Measurements from ENCODE around the gene SRGAP1. TPM values are rescaled to one million over a fixed set of nuclear protein-coding genes. Genes with fewer than 3 reads are reported as not detected.

SRGAP1 gene
- total and polyA plus RNA-seq, 2 of the 8 experiments (the other 6 are each of a cell fraction or from before 2014, with no cell fraction given), result 3.2 to 7.3 TPM

DNA sequence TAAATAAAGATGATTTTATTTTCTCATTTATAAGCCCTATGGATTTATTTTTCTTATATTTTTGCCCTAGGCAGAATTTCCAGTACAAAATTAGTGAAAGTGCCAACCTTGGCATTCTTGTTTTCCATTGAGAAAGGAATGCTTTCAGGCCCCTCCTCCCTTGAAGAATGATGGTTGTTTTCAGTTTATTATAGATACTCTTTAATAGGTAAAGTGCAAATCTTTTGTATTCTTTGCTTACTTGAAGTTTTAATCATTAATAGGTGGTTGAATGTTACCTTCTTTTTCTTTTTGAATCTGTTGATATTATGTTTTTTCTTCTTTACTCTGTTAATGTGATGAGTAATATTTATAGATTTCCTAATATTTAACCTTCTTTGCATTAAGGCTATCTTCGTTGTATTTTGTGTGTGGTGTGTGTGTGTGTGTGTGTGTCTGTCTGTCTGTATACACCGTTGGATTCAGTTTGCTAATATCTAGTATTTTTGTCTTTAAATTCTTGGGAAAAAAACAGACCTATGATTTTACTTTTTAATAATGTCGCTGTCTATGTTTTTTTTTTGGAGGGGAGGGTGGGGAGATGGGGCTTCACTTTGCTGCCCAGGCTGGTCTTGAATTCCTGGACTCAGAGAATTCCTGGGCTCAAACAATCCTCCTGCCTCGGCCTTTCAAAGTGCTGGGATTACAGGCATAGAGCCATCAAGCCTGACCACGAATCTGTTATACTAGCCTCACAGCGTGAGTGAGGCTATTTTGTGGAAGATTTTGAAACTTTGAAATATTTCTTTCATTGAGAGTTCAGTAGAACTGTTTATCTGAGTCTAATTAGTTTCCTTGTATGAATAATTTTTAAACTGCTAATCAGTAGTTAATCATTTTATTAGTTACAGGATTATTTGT lies 13.5 kb downstream of the SRGAP1 start:
- peaks cover 0 to 5% of the 10 kb centered on the region in 2 experiments; a peak in 1 of 4 replicates for H3K79me2 ChIP-seq (ENCODE audit: control insufficient read depth in 1 of 2, insufficient read depth in 2 of 2, low read length in 2 of 2)
- WGBS, 2 experiments (ENCODE audit: extremely low coverage in 1 of 2, insufficient coverage in 1 of 2, insufficient read length in 1 of 2, insufficient replicate concordance in 2 of 2, low coverage in 1 of 2, low lambda C conversion rate in 2 of 2, missing lambda C conversion rate in 1 of 2), result 83% methylated on average over 6 of the region's 6 CpGs; no CpG with 5 or more reads in 1 of the 2 experiments

More for the DNA sequence above, 13.5 kb downstream of the SRGAP1 start:
- no peaks in the 10 kb centered on the region for H3K79me1 ChIP-seq (ENCODE audit: low read depth, low read length)
- no peak for FAIRE-seq
- no peak overlapping the region for H4K5ac ChIP-seq (ENCODE audit: insufficient read length, low read depth, low read length)
- no peak overlapping the region for H4K91ac ChIP-seq (replicated peaks; ENCODE audit: insufficient read length, low read length)
- H4K8ac ChIP-seq (ENCODE audit: extremely low read depth, insufficient read depth, low read length), result no peak overlapping the region
- no peak overlapping the region for H3K23ac ChIP-seq (ENCODE audit: insufficient read length)
- no peak overlapping the region for H3K56ac ChIP-seq (replicated peaks; ENCODE audit: insufficient read length, low read depth, low read length)
- no peak overlapping the region for H2BK20ac ChIP-seq (ENCODE audit: low read length)
- no peak overlapping the region for H2AK5ac ChIP-seq (ENCODE audit: low read depth, low read length)
- no peaks in the 10 kb centered on the region for H3K9me3 ChIP-seq (ENCODE audit: insufficient read depth in 2 of 2, low read depth in 1 of 2, low read length in 1 of 2)
- H3K4me3 ChIP-seq (ENCODE audit: extremely low read depth in 1 of 4, insufficient read depth in 2 of 4, low read depth in 3 of 4, low read length in 4 of 4), result no peak overlapping the region
- H3K27me3 ChIP-seq (replicated peaks in 1 of 4; ENCODE audit: control insufficient read depth in 3 of 4, extremely low read depth in 1 of 4, insufficient read depth in 3 of 4, low read length in 3 of 4), result no peaks in the 10 kb centered on the region
- no peak overlapping the region for H2BK12ac ChIP-seq (ENCODE audit: low read depth, low read length)
- POLR2A ChIA-PET (ENCODE audit: partially characterized antibody), result no interaction called here
- no peak overlapping the region for H2BK120ac ChIP-seq (replicated peaks; ENCODE audit: low read depth, low read length)
- H2BK5ac ChIP-seq (ENCODE audit: low read depth, low read length), result no peak overlapping the region
- no peak overlapping the region for H3K4ac ChIP-seq (replicated peaks; ENCODE audit: insufficient read length, low read depth, low read length)
- no peak overlapping the region for H3K18ac ChIP-seq (ENCODE audit: extremely low read depth, low read length)
- H2AFZ ChIP-seq (ENCODE audit: low read length), result no peak overlapping the region
- no peak overlapping the region for H3K4me2 ChIP-seq (ENCODE audit: insufficient read depth in 1 of 2, low read depth in 2 of 2, low read length in 2 of 2)
- H4K20me1 ChIP-seq (replicated peaks in 1 of 2; ENCODE audit: control insufficient read depth in 1 of 2, insufficient read depth in 2 of 2, low read length in 2 of 2), result no peaks in the 10 kb centered on the region
- no peak for TF ChIP-seq YY1 (IDR thresholded peaks at IDR 0.05; ENCODE audit: low read depth, low read length)
- no peak for TF ChIP-seq JUN (IDR thresholded peaks at IDR 0.05; ENCODE audit: low read depth, low read length)
- no peak for TF ChIP-seq CEBPB (IDR thresholded peaks at IDR 0.05; ENCODE audit: low read depth, low read length)
- no peak for TF ChIP-seq SRF (IDR thresholded peaks at IDR 0.05; ENCODE audit: low read depth, low read length)
- TF ChIP-seq NANOG (IDR thresholded peaks at IDR 0.05; ENCODE audit: insufficient read depth, low read depth, low read length, poor library complexity, severe bottlenecking), result no peak
- TF ChIP-seq, protein P1, sequence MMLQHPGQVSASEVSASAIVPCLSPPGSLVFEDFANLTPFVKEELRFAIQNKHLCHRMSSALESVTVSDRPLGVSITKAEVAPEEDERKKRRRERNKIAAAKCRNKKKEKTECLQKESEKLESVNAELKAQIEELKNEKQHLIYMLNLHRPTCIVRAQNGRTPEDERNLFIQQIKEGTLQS (IDR thresholded peaks at IDR 0.05; ENCODE audit: insufficient read depth, low read depth, low read length), result no peak
- TF ChIP-seq RNF2 (IDR thresholded peaks at IDR 0.05; ENCODE audit: borderline replicate concordance, low read depth, low read length, missing control alignments, poor library complexity, severe bottlenecking), result no peak
- H3K36me3 ChIP-seq (ENCODE audit: control insufficient read depth in 2 of 4, insufficient read depth in 4 of 4, low read length in 3 of 4), result no peaks in the 10 kb centered on the region
- peaks cover 0 to 8% (median 5%) of the 10 kb centered on the region in 4 experiments; a peak in 4 of 7 replicates for H3K4me1 ChIP-seq (replicated peaks in 1 of 4; ENCODE audit: control insufficient read depth in 3 of 4, insufficient read depth in 4 of 4, low read length in 3 of 4)
- no peak overlapping the region for H2BK15ac ChIP-seq (ENCODE audit: low read length)
- CTCF ChIA-PET (ENCODE audit: partially characterized antibody), result no interaction called here
- no peak overlapping the region for H3K14ac ChIP-seq (ENCODE audit: insufficient read length)
- DNase-seq (ENCODE audit: low read depth in 1 of 2, low spot score in 2 of 2), result no peak
- H3K27ac ChIP-seq (ENCODE audit: low read depth, low read length), result no peak overlapping the region
- H3K23me2 ChIP-seq (ENCODE audit: low read depth, low read length), result no peaks in the 10 kb centered on the region; the same call in 1 of the 2 replicates
- H3K9ac ChIP-seq (replicated peaks in 1 of 4; ENCODE audit: extremely low read depth in 1 of 4, low read depth in 3 of 4, low read length in 3 of 4), result no peak overlapping the region
